CD4-positive, alpha-beta T cell treated with Interleukin-17A for 4 hours (primary cell): ENCODE data around the gene SERGEF.

Source experiments
- DNase-seq: peaks from one replicate; pipeline ENCODE4 v3.0.0-alpha.2; 2020; ENCODE audit warnings: mixed read lengths

The SERGEF gene

GRCh38 chr11:17852246-17852645 is 160.6 kb downstream of the SERGEF start:
- DNase-seq: no peak

- no peak for DNase-seq
Measured at GRCh38 chr11:17851697-17852096, 161.2 kb downstream of the SERGEF start.

GRCh38 chr11:17850336-17850735 is 162.5 kb downstream of the SERGEF start:
- DNase-seq: no peak

- no peak for DNase-seq
Measured at GRCh38 chr11:17848715-17849114, 164.1 kb downstream of the SERGEF start.

GRCh38 chr11:17846852-17847453 is 165.9 kb downstream of the SERGEF start:
- no peak for DNase-seq

GRCh38 chr11:17845431-17845881 is 167.4 kb downstream of the SERGEF start:
- no peak for DNase-seq

GRCh38 chr11:17840101-17840548 is 172.7 kb downstream of the SERGEF start:
- DNase-seq: no peak

- no peak for DNase-seq
Measured at GRCh38 chr11:17839450-17839849, 173.4 kb downstream of the SERGEF start.

- no peak for DNase-seq
Measured at GRCh38 chr11:17838102-17838501, 174.7 kb downstream of the SERGEF start.

GRCh38 chr11:17831883-17832282 is 181.0 kb downstream of the SERGEF start:
- no peak for DNase-seq

- no peak for DNase-seq
Measured at GRCh38 chr11:17831228-17831627, 181.6 kb downstream of the SERGEF start.

- DNase-seq: no peak
Measured at GRCh38 chr11:17828311-17828751, 184.5 kb downstream of the SERGEF start.

- no peak for DNase-seq
Measured at GRCh38 chr11:17827006-17827405, 185.8 kb downstream of the SERGEF start.

GRCh38 chr11:17822401-17822781 is 190.5 kb downstream of the SERGEF start:
- no peak for DNase-seq

- DNase-seq: no peak
Measured at GRCh38 chr11:17821648-17822400, 191.0 kb downstream of the SERGEF start.

GRCh38 chr11:17816232-17816931 is 196.5 kb downstream of the SERGEF start:
- DNase-seq: no peak

GRCh38 chr11:17814546-17814945 is 198.3 kb downstream of the SERGEF start:
- DNase-seq: no peak

- DNase-seq: no peak
Measured at GRCh38 chr11:17813391-17814059, 199.3 kb downstream of the SERGEF start.

- DNase-seq: no peak
Measured at GRCh38 chr11:17812865-17813187, 200.0 kb downstream of the SERGEF start.

GRCh38 chr11:17812091-17812864 is 200.6 kb downstream of the SERGEF start:
- no peak for DNase-seq

GRCh38 chr11:17811352-17811751 is 201.5 kb downstream of the SERGEF start:
- no peak for DNase-seq

GRCh38 chr11:17810746-17811145 is 202.1 kb downstream of the SERGEF start:
- no peak for DNase-seq

- DNase-seq: no peak
Measured at GRCh38 chr11:17810041-17810440, 202.8 kb downstream of the SERGEF start.
